A549 (cell line): ENCODE measurements around the gene OR2V1. TPM values are rescaled to one million over a fixed set of nuclear protein-coding genes. Genes with fewer than 3 reads are reported as not detected.

Experiments
- BCL3 ChIP-seq: fragments of >200 bp; sonication (Bioruptor Twin); formaldehyde crosslinking; IDR thresholded peaks from 3 replicates; pipeline ENCODE4 v1.6.1; 2016
- BHLHE40 ChIP-seq: IDR thresholded peaks from 2 replicates; pipeline ENCODE4 v1.6.1; 2012; ENCODE audit warnings: low read depth, low read length, inconsistent platforms
- CBX2 ChIP-seq: fragments of 200-600 bp; sonication (generic); IDR thresholded peaks from 2 replicates; pipeline ENCODE4 v1.6.1; 2016; ENCODE audit warnings: low read depth, mild to moderate bottlenecking, borderline replicate concordance
- CBX8 ChIP-seq: fragments of 200-600 bp; sonication (generic); IDR thresholded peaks from 2 replicates; pipeline ENCODE4 v1.6.1; 2016
- CTCF ChIP-seq: fragments of >200 bp; sonication (Bioruptor Twin); formaldehyde crosslinking; IDR thresholded peaks from 3 replicates; pipeline ENCODE4 v1.5.1; 2016
- E2F6 ChIP-seq: IDR thresholded peaks from 2 replicates; pipeline ENCODE4 v1.6.1; 2012; ENCODE audit warnings: low read depth, borderline replicate concordance
- EHMT2 ChIP-seq: fragments of 200-600 bp; sonication (generic); IDR thresholded peaks from 2 replicates; pipeline ENCODE4 v1.6.1; 2016; ENCODE audit warnings: antibody characterized with exemption, low read depth, mild to moderate bottlenecking, moderate library complexity
- ESRRA ChIP-seq: fragments of 150-350 bp; IDR thresholded peaks from 2 replicates; pipeline ENCODE4 v1.6.1; 2014; ENCODE audit warnings: mild to moderate bottlenecking, low read length, borderline replicate concordance
- FOSB ChIP-seq: fragments of 250-450 bp; sonication (Bioruptor Pico); IDR thresholded peaks from 2 replicates; pipeline ENCODE4 v1.5.0; 2020; ENCODE audit warnings: mild to moderate bottlenecking, moderate library complexity
- FOXS1 ChIP-seq: fragments of 250-450 bp; sonication (Bioruptor Pico); IDR thresholded peaks from 2 replicates; pipeline ENCODE4 v1.5.0; 2020; ENCODE audit warnings: mild to moderate bottlenecking, moderate library complexity
- GATA3 ChIP-seq: IDR thresholded peaks from 2 replicates; pipeline ENCODE4 v1.6.1; 2012; ENCODE audit warnings: borderline replicate concordance
- HES2 ChIP-seq: fragments of >200 bp; sonication (Bioruptor Twin); formaldehyde crosslinking; IDR thresholded peaks from 2 replicates; pipeline ENCODE4 v1.6.1; 2016
- HEYL ChIP-seq: fragments of 250-450 bp; sonication (Bioruptor Pico); IDR thresholded peaks from 2 replicates; pipeline ENCODE4 v1.8.0; 2021; ENCODE audit warnings: mild to moderate bottlenecking, moderate library complexity
- HOXB5 ChIP-seq: fragments of 250-450 bp; sonication (Bioruptor Pico); IDR thresholded peaks from 2 replicates; pipeline ENCODE4 v1.5.0; 2020; ENCODE audit warnings: mild to moderate bottlenecking, moderate library complexity
- JUN ChIP-seq, 2 experiments: fragments of >200 bp; sonication (Bioruptor Twin); formaldehyde crosslinking; IDR thresholded peaks; 2 replicates in 1 of 2; 3 replicates in 1 of 2; pipeline ENCODE4 v1.6.1; 2016 to 2017
- KDM1A ChIP-seq: fragments of 200-600 bp; sonication (generic); IDR thresholded peaks from 2 replicates; pipeline ENCODE4 v1.6.1; 2016; ENCODE audit warnings: low read depth, mild to moderate bottlenecking
- MAZ ChIP-seq: fragments of 150-350 bp; IDR thresholded peaks from 2 replicates; pipeline ENCODE4 v1.6.1; 2014; ENCODE audit warnings: antibody characterized with exemption, low read depth, low read length, borderline replicate concordance
- MYC ChIP-seq: IDR thresholded peaks from 2 replicates; pipeline ENCODE4 v1.6.1; 2012; ENCODE audit warnings: mild to moderate bottlenecking, inconsistent platforms, low read length, improper control_type of control experiment, borderline replicate concordance
- NFE2L2 ChIP-seq: fragments of 150-350 bp; conservative IDR thresholded peaks from 2 replicates; pipeline ENCODE4 v1.6.1; 2014; ENCODE audit warnings: low read length
- NPAS2 ChIP-seq: fragments of 250-450 bp; sonication (Bioruptor Pico); IDR thresholded peaks from 2 replicates; pipeline ENCODE4 v1.8.0; 2022; ENCODE audit warnings: mild to moderate bottlenecking, moderate library complexity, borderline replicate concordance
- POLR2AphosphoS2 ChIP-seq: conservative IDR thresholded peaks from 2 replicates; pipeline ENCODE4 v1.6.1; 2012; ENCODE audit warnings: low read length, improper control_type of control experiment, inconsistent platforms
- RARB ChIP-seq: fragments of 250-450 bp; sonication (Bioruptor Pico); IDR thresholded peaks from 2 replicates; pipeline ENCODE4 v1.8.0; 2021; ENCODE audit warnings: mild to moderate bottlenecking, moderate library complexity
- RCOR1 ChIP-seq: fragments of 150-350 bp; IDR thresholded peaks from 2 replicates; pipeline ENCODE4 v1.6.1; 2014; ENCODE audit warnings: antibody characterized with exemption, low read length, low read depth
- RNF2 ChIP-seq: fragments of 200-600 bp; sonication (generic); IDR thresholded peaks from 2 replicates; pipeline ENCODE4 v1.6.1; 2016; ENCODE audit warnings: low read depth, mild to moderate bottlenecking, antibody characterized with exemption, moderate library complexity, borderline replicate concordance
- SREBF2 ChIP-seq: fragments of 450-650 bp; IDR thresholded peaks from 2 replicates; pipeline ENCODE4 v1.6.1; 2014; ENCODE audit warnings: mild to moderate bottlenecking, moderate library complexity
- TFCP2L1 ChIP-seq: fragments of 250-450 bp; sonication (Bioruptor Pico); IDR thresholded peaks from 2 replicates; pipeline ENCODE4 v1.5.0; 2021; ENCODE audit warnings: mild to moderate bottlenecking
- ZNF302 ChIP-seq: fragments of 250-450 bp; sonication (Bioruptor Pico); IDR thresholded peaks from 2 replicates; pipeline ENCODE4 v1.9.0; 2021; ENCODE audit warnings: inconsistent platforms, mild to moderate bottlenecking, moderate library complexity
- polyA plus RNA-seq, 4 experiments: library from polyadenylated mRNA; depleted of rRNA in 3 of 4; stranded (reverse); fragments of >200 nt; fragmentation: RNase III in 1 of 4; extraction: RNeasy Plus Mini Kit Qiagen cat#74134 plus additional on column Dnase treatment in 1 of 4; gene quantifications; 2 replicates in 3 of 4; 3 replicates in 1 of 4; pipeline ENCODE4 v1.2.3, GENCODE V29; 2011 to 2017

Gene OR2V1
- polyA plus RNA-seq, 2 of the 4 experiments (the other 2 are of a cell fraction): not detected

GRCh38 chr5:181173420-181174342, 42.7 kb upstream of the OR2V1 start (continued):
- TF ChIP-seq ESRRA (no peak), JUN (IDR thresholded peaks at IDR 0.05) (peak; percentile 28 to 58; a peak in 2 of 5 replicates), MYC (no peak; the same call in 1 of the 2 replicates), RCOR1 (no peak), KDM1A (no peak), RARB (CRISPR knock-in tag) (no peak), POLR2AphosphoS2 (no peak), ZNF302 (CRISPR knock-in tag) (no peak), CTCF (peak; percentile 5; the same call in 1 of the 3 replicates), CBX2 (no peak), CBX8 (no peak), TFCP2L1 (CRISPR knock-in tag) (no peak; the same call in 1 of the 2 replicates), MAZ (0 out of 2 replicates have a peak, but pooled peaks have one; percentile 56), SREBF2 (peak; percentile 71), RNF2 (no peak), EHMT2 (peak; percentile 59; the same call in 1 of the 2 replicates), NPAS2 (CRISPR knock-in tag) (no peak), BCL3 (no peak), HOXB5 (CRISPR knock-in tag) (no peak), FOSB (CRISPR knock-in tag) (no peak), NFE2L2 (no peak), HES2 (no peak), HEYL (CRISPR knock-in tag) (no peak), FOXS1 (CRISPR knock-in tag) (no peak), BHLHE40 (no peak), GATA3 (no peak; the same call in 1 of the 2 replicates), E2F6 (no peak; the same call in 1 of the 2 replicates)
